ENCODE data around the gene PRKAG2. TPM values are rescaled to one million over a fixed set of nuclear protein-coding genes. Genes with fewer than 3 reads are reported as not detected.

Gene PRKAG2
- total RNA-seq, 4 donors from 2014 or later: 19.5 to 30.8 (median 27.6) TPM

DNA sequence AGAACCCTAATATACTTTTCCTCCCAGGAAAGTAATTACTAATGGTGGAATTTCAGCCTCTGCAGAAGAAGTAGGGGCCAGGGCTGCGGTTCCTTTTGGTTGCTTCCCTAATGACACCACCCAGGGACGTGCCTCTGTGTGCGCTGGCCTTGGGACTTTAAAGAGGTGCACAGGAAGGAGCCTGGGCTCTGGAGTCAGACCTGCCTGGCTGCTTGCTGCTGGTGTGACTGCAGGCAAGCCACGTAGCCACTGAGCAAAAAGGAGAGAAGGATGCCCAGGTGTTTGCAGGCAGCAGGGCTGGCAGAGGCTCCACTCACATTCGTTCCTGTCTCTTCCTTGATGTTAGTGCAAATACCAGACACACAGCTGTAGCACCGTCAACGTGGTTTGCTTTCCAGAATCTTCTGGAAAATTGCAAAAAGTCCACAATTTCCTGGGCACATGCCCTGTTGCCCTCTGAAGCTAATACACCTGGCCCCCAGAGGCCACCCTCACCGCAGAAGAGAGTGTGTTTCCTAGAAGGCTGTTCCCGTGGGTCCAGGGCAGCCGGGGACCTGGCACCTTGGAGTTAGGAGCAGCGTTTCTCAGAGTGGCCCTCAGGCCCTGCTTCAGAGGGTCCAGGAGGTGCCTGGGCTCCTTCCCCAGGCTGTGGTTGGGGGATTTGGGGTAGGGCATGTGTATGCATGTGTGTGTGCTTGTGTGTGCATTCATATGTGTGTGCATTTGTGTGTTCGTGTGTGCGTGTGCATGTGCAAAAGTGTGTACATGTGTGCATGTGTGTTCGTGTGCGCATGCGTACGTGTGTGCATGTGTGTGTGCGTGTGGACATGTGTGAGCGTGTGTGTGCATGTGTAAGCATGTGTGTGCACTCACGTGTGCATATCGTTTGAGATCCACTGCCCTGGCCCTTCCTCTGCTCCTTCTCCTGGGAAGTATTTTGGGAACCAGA lies 12.8 kb upstream of the PRKAG2 start:
- Histone ChIP-seq H3K36me3 (no peaks in the 10 kb centered on the region), H3K27me3 (no peaks in the 10 kb centered on the region), H3K4me3 (replicated peaks in 1 of 3) (no peak overlapping the region), H3K27ac (no peak overlapping the region), H3K4me1 (no peaks in the 10 kb centered on the region), H3K9me3 (no peaks in the 10 kb centered on the region)
- DNase-seq: no peak
- intact Hi-C loops (cut with DNase I): no loop called here
- WGBS, 2 donors: 79 to 84% methylated on average over 18 to 21 of the region's 21 CpGs
- no peak for TF ChIP-seq CTCF (IDR thresholded peaks at IDR 0.05)
- TF ChIP-seq POLR2A (IDR thresholded peaks at IDR 0.05): no peak

DNA sequence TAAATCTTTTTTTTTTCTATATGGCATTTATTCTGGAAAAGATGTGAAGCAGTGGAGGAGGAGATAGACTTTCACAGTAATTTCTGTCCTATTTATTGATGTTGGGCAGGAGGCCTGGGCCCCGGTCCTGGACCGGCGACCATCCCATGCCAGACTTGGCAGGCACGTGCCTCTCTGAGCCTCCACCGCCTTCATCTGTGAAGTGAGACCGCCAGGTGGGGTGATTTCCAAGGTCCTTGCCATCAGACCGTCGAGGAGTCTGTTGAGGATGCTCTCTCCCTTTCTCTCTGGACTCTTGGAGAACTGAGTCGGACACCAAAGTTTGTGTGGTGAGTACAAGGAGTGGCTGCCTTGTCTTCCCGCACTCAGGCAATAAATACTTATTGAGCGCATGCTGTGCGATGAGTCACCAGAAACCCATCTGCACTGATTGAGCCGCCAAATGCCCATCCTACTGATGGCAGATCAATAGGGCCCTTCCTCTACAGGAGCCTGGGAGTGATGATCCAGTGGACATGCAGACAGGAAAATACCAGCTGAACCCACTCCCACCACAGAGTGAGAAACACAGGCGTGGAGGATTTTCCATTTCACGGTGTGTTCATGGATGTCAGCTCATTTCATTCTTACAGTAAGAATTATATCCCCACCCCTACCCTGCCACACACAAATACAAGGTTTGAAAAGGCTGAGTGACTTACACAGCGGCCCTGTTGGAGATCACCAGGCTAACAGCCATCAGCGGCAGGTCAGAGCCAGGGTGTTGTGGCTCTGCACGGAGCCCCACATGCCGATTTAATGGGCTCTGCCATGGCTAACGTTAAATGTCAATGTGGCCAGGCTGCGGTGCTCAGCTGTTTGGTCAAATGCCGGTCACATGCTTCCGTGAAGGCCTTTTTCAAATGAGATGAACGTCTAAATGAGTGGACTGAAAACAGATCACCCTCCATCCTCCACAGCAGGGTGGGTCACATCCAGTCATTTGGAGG lies 11.5 kb upstream of the PRKAG2 start:
- 81% methylated on average over 24 of the region's 24 CpGs for WGBS, 2 donors
- H3K4me1 ChIP-seq: no peaks in the 10 kb centered on the region
- intact Hi-C loops (cut with DNase I): no loop called here
- TF ChIP-seq POLR2A (IDR thresholded peaks at IDR 0.05) (no peak), CTCF (IDR thresholded peaks at IDR 0.05) (no peak)
- H3K27me3 ChIP-seq: no peaks in the 10 kb centered on the region
- DNase-seq: no peak
- no peaks in the 10 kb centered on the region for H3K36me3 ChIP-seq
- H3K9me3 ChIP-seq: no peaks in the 10 kb centered on the region
- H3K4me3 ChIP-seq (replicated peaks in 1 of 3): no peak overlapping the region
- H3K27ac ChIP-seq: no peak overlapping the region

- Histone ChIP-seq H3K27me3 (no peaks in the 10 kb centered on the region), H3K4me3 (replicated peaks in 1 of 3) (no peak overlapping the region), H3K27ac (no peak overlapping the region), H3K9me3 (no peaks in the 10 kb centered on the region), H3K36me3 (no peaks in the 10 kb centered on the region), H3K4me1 (no peaks in the 10 kb centered on the region)
- 69 to 77% methylated on average over 15 of the region's 15 CpGs for WGBS, 2 donors
- DNase-seq: no peak
- intact Hi-C loops (cut with DNase I): no loop called here
- TF ChIP-seq CTCF (IDR thresholded peaks at IDR 0.05) (no peak), POLR2A (IDR thresholded peaks at IDR 0.05) (no peak)
Observed at GRCh38 chr7:151886783-151887182, 9.9 kb upstream of the PRKAG2 start.

GRCh38 chr7:151885202-151885580 lies 8.3 kb upstream of the PRKAG2 start:
- WGBS, 2 donors: 89 to 91% methylated on average over 7 of the region's 7 CpGs
- intact Hi-C loops (cut with DNase I): no loop called here
- no peak overlapping the region for H3K27ac ChIP-seq
- no peaks in the 10 kb centered on the region for H3K36me3 ChIP-seq
- TF ChIP-seq CTCF (IDR thresholded peaks at IDR 0.05) (no peak), POLR2A (IDR thresholded peaks at IDR 0.05) (no peak)
- no peaks in the 10 kb centered on the region for H3K9me3 ChIP-seq
- no peak overlapping the region for H3K4me3 ChIP-seq (replicated peaks in 1 of 3)
- H3K4me1 ChIP-seq: no peaks in the 10 kb centered on the region
- DNase-seq: no peak
- H3K27me3 ChIP-seq: no peaks in the 10 kb centered on the region

Data from thyroid gland (tissue), 4 donors.